HL-60 (cell line): ENCODE results near the gene TECRL.

Experiments
- GABPA ChIP-seq: IDR thresholded peaks from 2 replicates; pipeline ENCODE4 v1.6.1; 2012; ENCODE audit warnings: low read depth
- POLR2AphosphoS5 ChIP-seq: IDR thresholded peaks from 2 replicates; pipeline ENCODE4 v1.6.1; 2012; ENCODE audit warnings: low read depth
- TF ChIP-seq, protein P1 (sequence below): IDR thresholded peaks from one replicate; pipeline ENCODE4 v1.5.1; 2011; ENCODE audit warnings: low read length, control low read depth, inconsistent platforms; ENCODE audit not compliant: insufficient read depth
- TF ChIP-seq, protein P2 (sequence below): IDR thresholded peaks from 2 replicates; pipeline ENCODE4 v1.6.1; 2012; ENCODE audit warnings: low read depth; ENCODE audit not compliant: insufficient replicate concordance

DNA sequence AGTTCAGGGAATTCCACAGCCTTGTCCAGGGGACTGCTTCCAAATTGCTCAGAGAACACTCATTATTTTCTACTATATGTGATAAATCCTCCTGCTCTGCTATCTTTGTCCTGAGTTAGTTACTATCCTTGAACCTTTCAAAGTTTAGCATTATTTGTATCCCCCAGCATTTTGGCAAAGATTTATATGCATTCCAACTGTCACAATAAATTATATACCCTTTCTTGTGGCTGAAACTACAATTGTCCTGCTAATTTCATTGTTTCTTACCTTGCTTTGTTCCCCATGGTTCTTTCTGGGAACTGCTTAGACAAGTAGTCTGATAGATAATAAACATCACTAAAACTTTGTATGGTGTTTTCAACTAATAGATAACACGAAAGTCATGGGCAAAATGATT lies 40.5 kb downstream of the TECRL start:
- TF ChIP-seq, protein P1, sequence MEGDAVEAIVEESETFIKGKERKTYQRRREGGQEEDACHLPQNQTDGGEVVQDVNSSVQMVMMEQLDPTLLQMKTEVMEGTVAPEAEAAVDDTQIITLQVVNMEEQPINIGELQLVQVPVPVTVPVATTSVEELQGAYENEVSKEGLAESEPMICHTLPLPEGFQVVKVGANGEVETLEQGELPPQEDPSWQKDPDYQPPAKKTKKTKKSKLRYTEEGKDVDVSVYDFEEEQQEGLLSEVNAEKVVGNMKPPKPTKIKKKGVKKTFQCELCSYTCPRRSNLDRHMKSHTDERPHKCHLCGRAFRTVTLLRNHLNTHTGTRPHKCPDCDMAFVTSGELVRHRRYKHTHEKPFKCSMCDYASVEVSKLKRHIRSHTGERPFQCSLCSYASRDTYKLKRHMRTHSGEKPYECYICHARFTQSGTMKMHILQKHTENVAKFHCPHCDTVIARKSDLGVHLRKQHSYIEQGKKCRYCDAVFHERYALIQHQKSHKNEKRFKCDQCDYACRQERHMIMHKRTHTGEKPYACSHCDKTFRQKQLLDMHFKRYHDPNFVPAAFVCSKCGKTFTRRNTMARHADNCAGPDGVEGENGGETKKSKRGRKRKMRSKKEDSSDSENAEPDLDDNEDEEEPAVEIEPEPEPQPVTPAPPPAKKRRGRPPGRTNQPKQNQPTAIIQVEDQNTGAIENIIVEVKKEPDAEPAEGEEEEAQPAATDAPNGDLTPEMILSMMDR = no peak
- TF ChIP-seq POLR2AphosphoS5 (no peak), GABPA (no peak)
- TF ChIP-seq, protein P2, sequence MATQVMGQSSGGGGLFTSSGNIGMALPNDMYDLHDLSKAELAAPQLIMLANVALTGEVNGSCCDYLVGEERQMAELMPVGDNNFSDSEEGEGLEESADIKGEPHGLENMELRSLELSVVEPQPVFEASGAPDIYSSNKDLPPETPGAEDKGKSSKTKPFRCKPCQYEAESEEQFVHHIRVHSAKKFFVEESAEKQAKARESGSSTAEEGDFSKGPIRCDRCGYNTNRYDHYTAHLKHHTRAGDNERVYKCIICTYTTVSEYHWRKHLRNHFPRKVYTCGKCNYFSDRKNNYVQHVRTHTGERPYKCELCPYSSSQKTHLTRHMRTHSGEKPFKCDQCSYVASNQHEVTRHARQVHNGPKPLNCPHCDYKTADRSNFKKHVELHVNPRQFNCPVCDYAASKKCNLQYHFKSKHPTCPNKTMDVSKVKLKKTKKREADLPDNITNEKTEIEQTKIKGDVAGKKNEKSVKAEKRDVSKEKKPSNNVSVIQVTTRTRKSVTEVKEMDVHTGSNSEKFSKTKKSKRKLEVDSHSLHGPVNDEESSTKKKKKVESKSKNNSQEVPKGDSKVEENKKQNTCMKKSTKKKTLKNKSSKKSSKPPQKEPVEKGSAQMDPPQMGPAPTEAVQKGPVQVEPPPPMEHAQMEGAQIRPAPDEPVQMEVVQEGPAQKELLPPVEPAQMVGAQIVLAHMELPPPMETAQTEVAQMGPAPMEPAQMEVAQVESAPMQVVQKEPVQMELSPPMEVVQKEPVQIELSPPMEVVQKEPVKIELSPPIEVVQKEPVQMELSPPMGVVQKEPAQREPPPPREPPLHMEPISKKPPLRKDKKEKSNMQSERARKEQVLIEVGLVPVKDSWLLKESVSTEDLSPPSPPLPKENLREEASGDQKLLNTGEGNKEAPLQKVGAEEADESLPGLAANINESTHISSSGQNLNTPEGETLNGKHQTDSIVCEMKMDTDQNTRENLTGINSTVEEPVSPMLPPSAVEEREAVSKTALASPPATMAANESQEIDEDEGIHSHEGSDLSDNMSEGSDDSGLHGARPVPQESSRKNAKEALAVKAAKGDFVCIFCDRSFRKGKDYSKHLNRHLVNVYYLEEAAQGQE = no peak
